MG63 (cell line): Measurements from ENCODE around the gene ZBTB32. TPM values are rescaled to one million over a fixed set of nuclear protein-coding genes. Genes with fewer than 3 reads are reported as not detected.

Experiments used
- DNase-seq: peaks from one replicate; pipeline ENCODE4 v3.0.0-alpha.2; 2020
- H3K27me3 ChIP-seq: fragments of 250-450 bp; sonication (Bioruptor Pico); 2 replicates; pipeline ENCODE4 v1.5.1; 2020; ENCODE audit warnings: mild to moderate bottlenecking, moderate library complexity
- H3K36me3 ChIP-seq: fragments of 250-450 bp; sonication (Bioruptor Pico); 2 replicates; pipeline ENCODE4 v1.5.1; 2020; ENCODE audit warnings: mild to moderate bottlenecking, moderate library complexity
- H3K4me3 ChIP-seq: fragments of 250-450 bp; sonication (Bioruptor Pico); 2 replicates; pipeline ENCODE4 v1.5.1; 2020; ENCODE audit warnings: mild to moderate bottlenecking, moderate library complexity
- H3K9me3 ChIP-seq: fragments of 250-450 bp; sonication (Bioruptor Pico); 2 replicates; pipeline ENCODE4 v1.5.1; 2020; ENCODE audit warnings: mild to moderate bottlenecking, moderate library complexity
- total RNA-seq: library from RNA; depleted of rRNA; stranded (reverse); fragments of >200 nt; shearing (Covaris generic); gene quantifications from 2 replicates; pipeline ENCODE4 v1.2.3, GENCODE V29; 2014; ENCODE audit warnings: low replicate concordance

ZBTB32 gene
- total RNA-seq, 1 experiment from 2014 or later: not detected

- no peaks in the 10 kb centered on the region for H3K9me3 ChIP-seq
- H3K4me3 ChIP-seq: no peak overlapping the region
- no peaks in the 10 kb centered on the region for H3K27me3 ChIP-seq
- DNase-seq: no peak
- peaks cover 99% of the 10 kb centered on the region for H3K36me3 ChIP-seq
Observed at GRCh38 chr19:35727053-35727955, 22.9 kb downstream of the ZBTB32 start.

- Histone ChIP-seq H3K36me3 (peaks cover 97% of the 10 kb centered on the region), H3K4me3 (no peak overlapping the region), H3K9me3 (no peaks in the 10 kb centered on the region), H3K27me3 (no peaks in the 10 kb centered on the region)
- no peak for DNase-seq
Observed at GRCh38 chr19:35727956-35728706, 23.8 kb downstream of the ZBTB32 start.

GRCh38 chr19:35729021-35729420, 24.7 kb downstream of the ZBTB32 start:
- Histone ChIP-seq H3K27me3 (no peaks in the 10 kb centered on the region), H3K36me3 (peaks cover 95% of the 10 kb centered on the region), H3K4me3 (no peak overlapping the region), H3K9me3 (no peaks in the 10 kb centered on the region)
- no peak for DNase-seq

- Histone ChIP-seq H3K27me3 (no peaks in the 10 kb centered on the region), H3K9me3 (no peaks in the 10 kb centered on the region), H3K4me3 (no peak overlapping the region), H3K36me3 (peaks cover 95% of the 10 kb centered on the region)
- no peak for DNase-seq
Observed at GRCh38 chr19:35729763-35730162, 25.4 kb downstream of the ZBTB32 start.

- H3K4me3 ChIP-seq: no peak overlapping the region
- no peaks in the 10 kb centered on the region for H3K9me3 ChIP-seq
- DNase-seq: no peak
- no peaks in the 10 kb centered on the region for H3K27me3 ChIP-seq
- H3K36me3 ChIP-seq: peaks cover 91% of the 10 kb centered on the region
Observed at GRCh38 chr19:35730326-35730725, 26.0 kb downstream of the ZBTB32 start.

- peaks cover 89% of the 10 kb centered on the region for H3K36me3 ChIP-seq
- no peak for DNase-seq
- no peak overlapping the region for H3K4me3 ChIP-seq
- no peaks in the 10 kb centered on the region for H3K27me3 ChIP-seq
- H3K9me3 ChIP-seq: no peaks in the 10 kb centered on the region
Observed at GRCh38 chr19:35731353-35731752, 27.0 kb downstream of the ZBTB32 start.

GRCh38 chr19:35731779-35732405, 27.5 kb downstream of the ZBTB32 start:
- Histone ChIP-seq H3K36me3 (peaks cover 91% of the 10 kb centered on the region), H3K9me3 (no peaks in the 10 kb centered on the region), H3K27me3 (no peaks in the 10 kb centered on the region), H3K4me3 (no peak overlapping the region)
- DNase-seq: no peak

GRCh38 chr19:35732540-35733179, 28.3 kb downstream of the ZBTB32 start:
- H3K27me3 ChIP-seq: no peaks in the 10 kb centered on the region
- H3K9me3 ChIP-seq: no peaks in the 10 kb centered on the region
- H3K4me3 ChIP-seq: no peak overlapping the region
- peaks cover 91% of the 10 kb centered on the region for H3K36me3 ChIP-seq
- no peak for DNase-seq

GRCh38 chr19:35733180-35734125, 29.1 kb downstream of the ZBTB32 start:
- Histone ChIP-seq H3K9me3 (no peaks in the 10 kb centered on the region), H3K36me3 (peaks cover 91% of the 10 kb centered on the region), H3K27me3 (no peaks in the 10 kb centered on the region), H3K4me3 (no peak overlapping the region)
- no peak for DNase-seq

- DNase-seq: no peak
- Histone ChIP-seq H3K4me3 (no peak overlapping the region), H3K9me3 (no peaks in the 10 kb centered on the region), H3K27me3 (no peaks in the 10 kb centered on the region), H3K36me3 (peaks cover 90% of the 10 kb centered on the region)
Observed at GRCh38 chr19:35734273-35734672, 29.9 kb downstream of the ZBTB32 start.

GRCh38 chr19:35734889-35735288, 30.5 kb downstream of the ZBTB32 start:
- Histone ChIP-seq H3K4me3 (no peak overlapping the region), H3K27me3 (no peaks in the 10 kb centered on the region), H3K36me3 (peaks cover 84% of the 10 kb centered on the region), H3K9me3 (no peaks in the 10 kb centered on the region)
- no peak for DNase-seq

- no peaks in the 10 kb centered on the region for H3K9me3 ChIP-seq
- H3K36me3 ChIP-seq: peaks cover 61% of the 10 kb centered on the region
- H3K4me3 ChIP-seq: no peak overlapping the region
- no peak for DNase-seq
- H3K27me3 ChIP-seq: no peaks in the 10 kb centered on the region
Observed at GRCh38 chr19:35736913-35737886, 32.8 kb downstream of the ZBTB32 start.

- Histone ChIP-seq H3K4me3 (no peak overlapping the region), H3K36me3 (peaks cover 53% of the 10 kb centered on the region), H3K27me3 (no peaks in the 10 kb centered on the region), H3K9me3 (no peaks in the 10 kb centered on the region)
- no peak for DNase-seq
Observed at GRCh38 chr19:35738021-35738886, 33.9 kb downstream of the ZBTB32 start.

- no peaks in the 10 kb centered on the region for H3K27me3 ChIP-seq
- H3K9me3 ChIP-seq: no peaks in the 10 kb centered on the region
- peaks cover 49% of the 10 kb centered on the region for H3K36me3 ChIP-seq
- DNase-seq: no peak
- no peak overlapping the region for H3K4me3 ChIP-seq
Observed at GRCh38 chr19:35738887-35739229, 34.5 kb downstream of the ZBTB32 start.
